Left cardiac atrium (tissue), 4 donors: ENCODE measurements around the gene PNCK. TPM values are rescaled to one million over a fixed set of nuclear protein-coding genes. Genes with fewer than 3 reads are reported as not detected.
"Not testable (repeated sequence)": the region's sequence is repeated elsewhere in the genome, so short reads cannot be mapped to it uniquely, and the experiment has no call there.

Experiments
- ATAC-seq, 2 donors: fragments of 200-7000 bp; cut with Tn5 transposase; one replicate each; pipeline ENCODE4 v1.9.1; 2020; ENCODE audit warnings: mild to moderate bottlenecking in 2 of 2, moderate library complexity in 2 of 2
- DNase-seq: peaks from one replicate; pipeline ENCODE4 v3.0.0-alpha.2; 2020
- intact Hi-C, 2 donors: fragments of 100-400 bp; cut with DNase I; formaldehyde crosslinking; loops; one replicate each; pipeline versions ENCODE4 v1.14.1 to v1.15.1; 2022 to 2023
- long read RNA-seq: library from polyadenylated mRNA; unstranded; transcript quantifications from one replicate; pipeline ENCODE4 v2.0.0, GENCODE V29; 2021
- total RNA-seq, 2 donors: library from RNA; stranded (reverse); fragmentation: NEBNext Ultra II Directional; extraction: Animal tissue kit (Norgen Biotek cat#: 25700); gene quantifications; one replicate each; pipeline ENCODE4 v1.2.1, GENCODE V29; 2021
- donor health status: DM: no; HTN: yes; CAD: no.
- donor health status: DM: no; HTN: yes; CAD: no; lungs with severe emphysema.
- donor health status: DM: yes; HTN: yes; CAD: no.
- donor health status: Dilated cardiomyopathy.

The PNCK gene
- 10 to 100 TPM in 1 of 2 donors, 1 to 10 TPM in 1; 9.7 to 14.6 TPM for total RNA-seq
- long read RNA-seq, partial matches to known transcripts, result 2 of 6 reads
- long read RNA-seq, other reads (novel, unspliced or antisense), result 1 of 6 reads

DNA sequence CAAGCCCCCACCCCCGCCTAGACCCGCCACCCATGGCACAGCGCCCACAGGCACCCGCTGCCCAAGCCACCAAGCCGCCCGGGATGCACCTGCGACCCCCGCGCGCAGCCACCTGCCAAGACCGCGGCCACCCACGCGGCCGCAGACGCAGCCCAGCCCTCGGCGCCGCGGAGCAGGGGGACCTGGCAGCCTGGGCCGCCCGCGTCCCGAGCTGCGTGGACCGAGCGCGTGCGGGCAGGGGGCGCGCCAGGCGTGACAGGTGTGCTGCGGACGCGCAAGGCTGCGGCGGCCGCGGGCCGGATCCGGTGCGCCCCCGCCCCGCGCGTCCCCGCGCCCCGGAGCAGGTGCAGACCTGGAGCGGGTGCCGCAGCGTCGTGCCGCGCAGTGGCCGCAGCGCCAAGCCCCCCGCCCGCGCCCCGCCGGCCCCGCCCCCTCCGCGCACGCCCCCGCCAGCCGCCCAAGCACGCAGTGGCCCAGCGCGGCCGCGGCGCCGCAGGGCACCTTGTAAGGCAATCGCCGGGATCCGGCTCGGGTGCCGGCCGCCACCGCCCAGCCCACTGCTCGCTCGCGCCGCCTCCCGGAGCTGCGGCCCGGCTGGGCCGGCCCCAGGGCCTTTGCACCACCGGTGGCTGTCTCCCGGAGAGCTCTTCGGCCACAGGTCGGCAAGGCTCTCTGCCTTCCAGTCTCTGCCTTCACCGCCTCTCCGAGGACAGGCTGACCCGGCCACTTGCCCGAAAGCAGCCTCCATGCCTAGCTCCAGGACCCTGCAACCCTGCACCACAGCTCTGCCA is at the start of gene PNCK:
Gene PNCK (minus strand): TSS at position 386 of the 791 bp plus-strand sequence. CDS start 737 bp downstream, outside the sequence.
- DNase-seq (no peak), ATAC-seq (no peak)
- intact Hi-C loops, result no loop called here

DNA sequence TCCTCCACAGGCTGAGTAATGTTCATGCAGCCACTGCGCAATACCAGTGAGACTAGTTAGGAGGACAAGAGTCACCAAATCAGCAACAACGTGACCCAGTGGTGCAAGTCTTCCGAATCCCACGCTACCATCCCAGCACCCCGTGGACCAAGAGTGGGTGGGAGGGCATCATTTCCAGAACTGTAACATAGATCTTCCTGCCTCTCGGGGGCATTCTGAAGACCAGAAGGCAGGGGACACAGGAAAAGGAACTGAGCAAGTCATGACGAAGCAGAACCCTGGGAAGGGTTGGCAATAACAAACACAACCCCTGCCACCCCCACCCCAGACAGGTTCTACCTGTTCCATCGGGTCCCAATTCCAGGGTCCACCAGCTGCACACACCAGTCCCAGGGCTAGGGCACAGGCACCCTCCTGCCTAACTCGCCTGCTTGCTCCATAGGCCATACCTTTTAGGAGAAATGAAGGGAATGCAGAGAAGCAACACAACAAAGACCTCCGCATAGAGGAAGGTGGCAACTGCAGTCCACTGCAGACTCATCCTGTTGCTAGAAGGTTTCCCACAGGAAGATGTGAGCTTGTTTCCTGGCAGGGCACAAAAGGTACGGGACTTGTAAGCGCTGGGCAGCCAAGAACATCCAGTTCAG is 49.2 kb upstream of the PNCK start:
- ATAC-seq (no peak), DNase-seq (no peak)
- intact Hi-C loops, result no loop called here

DNA sequence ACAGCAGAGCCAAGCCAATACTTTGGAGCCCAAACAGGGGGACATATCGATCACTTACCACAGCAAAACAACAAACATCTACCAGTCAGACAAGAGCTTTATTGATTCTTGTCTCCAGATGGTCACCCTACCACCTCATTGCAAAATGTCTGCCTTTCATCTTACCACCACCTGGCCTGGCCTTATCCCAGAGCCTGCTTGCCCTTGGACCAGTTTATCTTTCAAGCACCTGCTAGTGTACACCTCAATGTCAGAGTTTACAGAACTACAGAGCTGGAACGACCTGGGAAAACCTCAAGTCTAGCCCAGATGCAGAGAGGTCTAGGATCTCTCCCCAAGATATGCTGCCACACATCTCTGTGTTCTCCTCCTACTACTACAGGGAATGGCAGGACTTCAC is 46.1 kb upstream of the PNCK start:
- ATAC-seq (no peak), DNase-seq (no peak)
- intact Hi-C loops, result no loop called here

DNA sequence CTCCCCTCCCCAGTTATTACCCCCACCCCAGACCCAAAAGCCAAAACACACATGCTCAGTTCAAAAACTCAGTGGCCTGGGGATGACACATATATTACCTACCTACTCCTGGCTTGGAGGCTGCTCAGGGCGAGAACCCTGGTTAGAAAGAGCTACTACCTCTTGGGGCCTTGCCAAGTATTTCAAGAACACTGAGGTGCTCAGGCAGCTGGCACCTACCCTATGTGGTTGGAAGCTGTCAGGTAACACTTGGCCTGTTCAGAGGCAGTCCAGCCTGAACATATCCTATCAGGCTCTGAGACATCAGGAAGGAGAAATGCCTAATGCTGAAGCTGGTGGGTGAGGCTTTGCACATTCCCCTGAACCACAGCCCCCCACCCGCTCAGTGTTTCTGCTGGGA is 45.6 kb upstream of the PNCK start:
- intact Hi-C loops, result no loop called here
- ATAC-seq (no peak), DNase-seq (no peak)

DNA sequence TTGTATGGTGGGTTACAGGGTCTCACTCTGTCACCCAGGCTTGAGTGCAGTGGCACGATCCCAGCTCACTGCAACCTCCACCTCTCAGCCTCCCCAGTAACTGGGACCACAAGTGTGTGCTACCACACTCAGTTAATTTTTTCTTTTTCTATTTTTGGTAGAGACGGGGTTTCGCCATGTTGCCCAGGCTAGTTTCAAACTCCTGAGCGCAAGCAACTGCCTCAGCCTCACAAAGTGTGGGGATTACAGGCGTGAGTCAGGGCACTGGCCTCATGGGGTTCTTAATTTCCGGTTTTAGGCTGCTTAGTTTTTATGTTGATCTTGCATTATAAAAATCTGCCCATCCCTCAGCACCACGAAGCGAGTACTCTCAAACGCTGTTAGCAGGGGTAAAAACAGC is 43.8 kb upstream of the PNCK start:
- no peak for ATAC-seq
- intact Hi-C loops, result no loop called here

DNA sequence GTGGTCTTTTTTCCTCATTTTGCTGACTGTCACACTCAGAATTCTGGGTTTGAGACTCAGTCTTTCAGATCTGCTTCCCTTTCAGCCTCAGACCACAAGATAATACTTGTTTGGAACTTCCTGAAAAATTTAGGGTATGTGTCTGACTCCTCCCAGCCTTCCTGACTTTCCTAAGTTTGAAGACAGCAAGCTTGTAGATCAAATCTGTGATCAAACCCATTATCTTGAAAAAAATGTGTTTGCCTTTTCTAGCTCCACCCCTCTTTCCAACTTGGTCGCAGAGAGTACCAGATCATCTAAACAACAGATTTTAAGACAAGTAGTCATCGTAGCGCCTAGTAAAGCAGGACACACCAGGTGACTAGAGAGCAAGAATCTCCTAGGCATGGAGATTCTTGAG is 40.6 kb upstream of the PNCK start:
- ATAC-seq (no peak), DNase-seq (no peak)
- intact Hi-C loops, result no loop called here

More for the DNA sequence above, 43.8 kb upstream of the PNCK start:
- no peak for DNase-seq

DNA sequence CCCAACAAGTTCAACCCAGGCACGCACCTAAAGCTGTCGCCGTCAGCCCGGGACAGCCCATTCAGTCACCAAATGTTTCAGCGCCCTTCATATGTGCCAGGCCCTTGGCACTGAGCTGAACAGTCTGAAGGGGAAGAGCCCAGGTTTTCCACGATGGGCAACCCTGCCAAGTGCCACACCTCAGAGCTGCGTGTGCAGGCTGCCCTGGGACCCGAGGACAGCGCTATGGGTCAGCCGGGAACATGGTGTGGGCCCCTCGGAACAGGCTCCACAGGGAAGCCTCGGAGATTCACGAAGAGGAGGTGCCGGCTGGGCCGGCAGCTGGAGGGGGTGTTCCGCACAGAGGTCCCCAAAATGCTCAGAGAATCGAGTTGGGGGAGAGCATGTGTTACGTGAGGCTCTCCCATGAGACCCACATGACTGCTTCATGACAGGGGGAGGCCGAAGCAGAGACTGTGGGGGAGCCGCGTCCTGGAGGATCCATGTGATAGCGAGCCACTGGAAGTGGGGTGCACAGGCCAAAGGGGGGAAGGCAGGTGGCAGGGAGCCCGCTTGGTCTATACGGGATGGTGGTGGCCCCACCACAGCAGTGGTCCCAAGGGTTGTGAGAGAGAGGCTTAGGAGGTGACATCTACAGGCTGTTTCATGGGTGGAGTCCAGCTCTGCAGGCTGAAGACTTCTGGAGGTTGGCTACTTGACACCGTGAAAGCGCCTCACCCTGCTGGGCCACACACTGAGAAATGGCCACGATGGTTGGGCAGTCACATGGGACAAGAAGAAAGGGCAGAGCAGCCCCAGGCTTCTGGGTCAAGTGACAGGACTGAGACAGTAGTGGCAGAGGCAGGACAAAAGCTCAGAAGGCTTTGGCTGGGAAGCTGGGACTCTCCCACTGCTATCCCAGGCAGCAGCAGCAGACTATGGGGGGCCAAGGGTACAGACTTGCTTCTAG is 36.4 kb upstream of the PNCK start:
- intact Hi-C loops, result no loop called here
- no peak for DNase-seq
- no peak for ATAC-seq

DNA sequence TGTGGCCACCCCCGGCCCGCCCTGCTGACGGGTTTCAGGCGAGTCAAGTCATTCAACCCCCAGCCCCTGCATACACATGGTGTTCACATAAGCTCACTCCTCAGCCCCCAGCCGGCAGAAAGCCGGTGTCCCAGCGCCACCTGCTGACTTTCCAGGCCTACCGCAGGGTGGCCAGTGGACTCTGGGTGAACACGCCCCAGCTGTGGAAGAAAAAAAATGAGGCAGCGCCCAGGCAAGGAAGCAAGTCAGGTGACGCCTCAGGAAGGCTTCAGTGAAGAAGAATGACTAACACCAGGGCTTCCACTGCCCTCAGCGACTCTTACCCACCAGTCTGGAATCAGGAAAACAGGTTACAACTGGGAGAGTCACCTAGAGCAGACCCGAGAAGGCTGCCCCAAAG is 34.8 kb upstream of the PNCK start:
- intact Hi-C loops, result no loop called here
- peak; percentile 69 for DNase-seq

DNA sequence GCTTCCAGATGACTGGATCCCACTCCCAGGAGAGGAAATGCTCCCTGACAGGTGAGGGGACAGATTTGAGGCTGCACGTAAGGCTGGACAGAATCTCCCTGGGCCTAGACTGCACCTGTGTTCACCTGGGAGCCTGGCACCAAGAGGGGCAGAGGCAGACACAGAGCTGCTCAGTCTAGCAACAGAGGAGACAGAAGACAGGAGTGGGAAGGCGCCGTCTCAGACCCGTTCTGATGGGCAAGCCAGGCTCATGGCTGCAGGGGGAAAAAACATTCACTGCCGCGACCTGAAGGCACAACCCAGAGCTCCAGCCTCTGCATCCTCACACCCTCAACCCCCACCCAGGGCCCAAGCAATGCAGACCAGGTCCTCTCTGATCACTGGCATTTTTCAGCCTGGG is 33.8 kb upstream of the PNCK start:
- ATAC-seq (no peak), DNase-seq (no peak)
- intact Hi-C loops, result no loop called here

More for the DNA sequence above, 34.8 kb upstream of the PNCK start:
- ATAC-seq, result peak; percentile 78

DNA sequence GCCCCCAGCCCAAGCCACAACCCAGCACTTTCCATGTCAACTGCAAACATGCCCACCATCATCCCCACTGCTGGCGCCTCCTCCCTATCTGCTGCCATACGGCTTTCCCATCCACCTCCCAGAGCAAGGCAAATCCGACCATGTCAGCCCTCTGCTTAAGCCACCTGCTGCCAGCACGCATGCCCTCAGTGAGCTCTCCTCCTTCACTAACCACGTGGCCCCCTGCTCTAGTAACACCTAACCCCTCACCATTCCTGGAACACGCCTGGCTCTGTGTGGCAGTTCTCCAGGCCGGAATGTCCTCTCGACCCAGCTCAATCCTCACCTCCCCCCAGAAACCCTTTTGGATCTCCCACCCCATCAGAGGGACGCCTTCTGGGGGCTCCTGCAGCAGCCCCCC is 33.2 kb upstream of the PNCK start:
- intact Hi-C loops, result no loop called here
- DNase-seq, result no peak
- ATAC-seq, result peak; percentile 18 to 19

DNA sequence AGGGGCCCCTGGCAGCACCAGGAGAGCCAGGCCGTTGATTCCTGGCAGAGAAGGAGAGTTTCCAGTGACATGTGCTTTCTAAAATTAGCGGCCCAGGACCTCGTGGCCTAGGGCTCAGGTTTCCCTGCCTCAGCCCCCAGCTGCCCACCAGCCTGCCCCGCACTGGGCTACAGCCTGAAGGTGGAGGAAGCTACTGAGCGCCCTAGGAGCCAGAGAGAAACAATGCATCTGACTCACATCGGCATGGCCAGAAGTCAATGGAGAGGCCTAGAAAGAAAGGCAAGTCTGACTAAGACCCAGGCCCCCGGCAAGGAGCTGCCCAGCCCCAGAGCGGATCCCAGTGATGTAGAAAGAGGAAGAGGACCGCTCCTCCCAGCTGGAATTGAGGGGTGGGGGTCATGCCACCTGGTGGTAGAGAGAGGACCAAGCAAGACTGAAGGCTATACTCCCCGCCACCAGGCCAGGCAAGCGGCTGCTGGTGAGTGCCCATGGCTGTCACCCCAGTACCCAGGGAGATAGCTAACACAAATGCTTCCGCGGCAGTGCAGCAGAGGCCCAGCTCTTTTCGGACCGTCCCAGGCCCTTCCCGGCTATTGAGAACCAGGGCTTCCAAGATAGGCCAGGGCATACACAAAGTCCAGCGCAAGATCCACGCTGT is 31.9 kb upstream of the PNCK start:
- intact Hi-C loops, DNase-seq: not testable (repeated sequence)
- ATAC-seq, result peak in 1 of 2 donors; percentile 29

DNA sequence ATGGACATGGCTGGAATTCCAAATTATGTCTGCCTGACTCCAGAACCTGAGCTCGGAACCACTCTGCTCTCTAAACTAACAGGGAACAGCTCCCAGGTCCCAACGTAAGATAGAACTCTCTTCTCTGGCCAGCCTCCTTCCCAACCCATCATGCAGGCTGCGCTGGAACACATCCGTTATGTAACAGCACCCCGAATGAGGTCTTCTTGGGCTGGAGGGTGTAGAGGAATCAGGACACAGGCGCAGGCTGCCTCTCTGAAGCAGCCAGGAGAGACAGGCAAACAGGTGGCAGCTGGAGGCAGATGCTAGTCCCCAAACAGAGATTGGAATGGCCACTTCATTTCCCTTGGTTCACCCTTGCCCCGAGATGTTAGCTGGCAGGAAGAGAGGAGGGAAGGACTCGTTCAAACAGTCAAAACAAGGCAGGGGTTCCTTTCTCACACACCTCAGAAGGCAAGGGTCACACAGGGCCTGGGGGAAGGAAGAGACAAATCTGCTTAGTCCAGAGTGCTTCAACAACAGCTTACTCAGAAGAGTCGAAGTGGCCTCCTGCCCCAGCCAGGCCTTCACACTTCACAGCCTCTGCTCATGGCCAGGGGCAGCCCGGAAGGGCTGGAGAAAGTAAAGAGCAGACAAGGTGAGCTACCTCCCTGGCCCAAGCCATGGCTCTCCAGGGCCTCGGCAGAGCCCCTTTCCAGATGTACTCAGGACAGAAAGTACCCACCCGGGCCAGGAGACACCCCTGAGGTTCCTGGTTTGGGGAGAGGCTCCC is 31.2 kb upstream of the PNCK start:
- DNase-seq, intact Hi-C loops, ATAC-seq: not testable (repeated sequence)

DNA sequence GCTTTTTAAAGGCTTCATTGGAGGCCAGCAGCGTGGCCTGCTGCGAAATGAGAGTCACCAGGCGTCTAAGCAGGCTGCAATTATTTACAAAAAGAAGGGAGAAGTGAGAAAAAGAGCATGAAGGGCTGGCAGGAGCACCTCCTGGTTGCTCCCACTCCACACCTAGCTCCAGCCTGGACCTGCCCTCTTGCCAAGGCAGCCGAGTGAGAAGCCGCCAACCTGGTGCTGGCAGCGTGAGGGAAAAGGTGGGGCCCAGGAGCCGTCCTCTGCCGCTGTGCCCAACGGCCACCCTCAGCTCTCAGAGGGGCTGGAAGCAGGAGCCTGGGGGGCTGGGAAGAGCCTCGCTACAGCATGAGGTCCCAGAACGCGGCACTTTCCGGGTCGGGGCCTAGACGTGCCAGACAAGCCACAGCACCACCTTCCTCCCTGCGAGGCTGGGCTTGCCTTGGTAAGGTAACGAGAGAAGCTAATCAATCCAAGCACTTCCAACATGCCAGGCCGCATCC is 30.5 kb upstream of the PNCK start:
- ATAC-seq, result no peak
- no peak for DNase-seq
- intact Hi-C loops, result no loop called here

DNA sequence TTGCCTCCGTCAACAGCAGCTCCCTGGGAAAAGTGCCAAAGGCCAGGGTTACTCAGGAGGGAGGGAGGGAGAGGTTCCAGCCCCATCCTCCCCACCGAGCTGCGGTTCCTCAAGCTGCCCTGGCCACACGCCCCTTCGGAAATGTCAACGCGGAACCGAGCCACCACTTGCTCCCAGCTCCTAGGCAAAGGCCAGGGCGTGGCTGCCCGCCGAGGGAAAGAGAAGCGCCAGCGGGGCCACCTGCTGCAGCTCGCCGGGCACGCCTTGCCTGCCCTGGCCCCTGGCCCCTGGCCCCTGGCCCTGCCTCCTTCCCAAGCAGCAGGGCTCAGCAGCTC is 29.4 kb upstream of the PNCK start:
- peak in 1 of 2 donors; percentile 32 for ATAC-seq
- peak; percentile 62 for DNase-seq
- intact Hi-C loops, result no loop called here

DNA sequence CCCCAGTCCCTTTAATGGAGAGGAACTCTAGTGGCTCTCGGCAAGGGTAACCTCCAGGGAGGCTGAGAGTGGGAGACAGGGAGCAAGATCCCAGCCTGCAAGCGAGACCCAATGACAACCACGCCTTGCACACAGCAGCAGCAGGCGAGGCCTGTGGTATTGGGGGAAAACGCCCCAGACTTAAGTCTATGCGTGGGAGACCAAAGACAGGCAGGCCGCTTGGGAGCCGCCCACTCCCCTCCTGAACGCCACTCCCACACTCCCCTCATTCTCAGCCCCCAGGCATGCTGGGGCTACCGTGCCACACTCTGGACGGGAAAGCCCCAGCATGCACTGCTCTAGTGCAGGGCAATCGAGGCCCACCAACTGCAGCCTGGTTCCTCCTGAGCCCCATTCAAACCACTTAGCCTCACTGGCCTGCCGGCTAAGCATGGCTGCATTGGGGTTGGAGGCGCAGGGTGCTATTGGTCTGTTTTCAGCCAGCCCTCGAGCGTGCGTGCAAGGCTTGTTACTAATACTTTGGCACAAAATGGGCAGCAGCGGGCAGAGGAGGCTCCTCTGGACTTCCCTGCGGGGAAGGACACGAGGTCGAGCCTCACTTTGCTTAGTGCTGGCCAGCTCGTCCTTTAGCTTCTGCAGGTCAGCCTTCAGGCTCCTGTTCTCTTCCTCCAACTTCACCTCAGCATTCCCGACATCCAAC is 28.9 kb upstream of the PNCK start:
- intact Hi-C loops, result no loop called here
- DNase-seq, result no peak
- ATAC-seq, result no peak

DNA sequence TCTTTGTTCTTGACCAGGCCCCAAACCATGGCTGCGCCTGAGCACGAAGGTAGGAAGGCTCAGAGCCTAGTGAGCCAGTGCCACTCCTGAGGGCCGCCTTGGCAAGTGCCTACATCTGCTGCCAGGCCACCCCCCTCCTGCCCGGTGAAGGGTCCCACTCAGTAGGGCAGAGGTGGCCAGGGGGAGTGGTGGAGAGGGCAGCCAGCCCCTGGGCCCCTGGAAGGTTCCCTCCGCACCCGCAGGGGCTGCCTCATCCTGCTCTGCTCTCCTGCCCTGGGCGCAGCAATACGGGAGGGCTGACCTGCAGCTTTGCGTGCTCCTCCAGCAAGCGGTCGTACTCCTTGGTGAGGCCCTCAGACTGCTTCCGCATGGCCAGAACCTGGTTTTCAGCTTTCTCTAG is 28.1 kb upstream of the PNCK start:
- no peak for DNase-seq
- no peak for ATAC-seq
- intact Hi-C loops, result no loop called here

DNA sequence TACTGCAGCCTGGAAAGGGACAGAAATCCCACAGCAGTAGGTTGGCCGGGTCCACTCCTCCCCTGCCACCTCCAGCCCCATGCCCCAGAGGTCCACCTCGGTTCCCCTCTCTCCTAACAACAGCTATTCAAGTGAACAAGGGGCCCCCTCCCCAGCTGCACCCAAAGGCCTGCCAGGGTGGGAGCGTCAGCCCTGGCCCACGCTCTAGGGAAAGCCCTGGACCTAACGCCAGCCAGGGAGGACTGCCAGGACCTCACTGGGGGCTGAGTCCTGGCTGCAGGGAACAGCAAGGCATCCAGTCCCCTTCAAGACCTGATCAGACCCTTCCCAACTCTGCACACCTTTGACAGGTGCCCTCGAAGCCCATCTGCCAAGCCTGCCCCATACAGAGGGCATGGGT is 27.4 kb upstream of the PNCK start:
- intact Hi-C loops, result no loop called here
- ATAC-seq (no peak), DNase-seq (no peak)
